ENCODE measurements around the gene CD40. TPM values are rescaled to one million over a fixed set of nuclear protein-coding genes. Genes with fewer than 3 reads are reported as not detected.

Gene CD40
- total RNA-seq, 1 experiment from 2014 or later, result 1.5 TPM

DNA sequence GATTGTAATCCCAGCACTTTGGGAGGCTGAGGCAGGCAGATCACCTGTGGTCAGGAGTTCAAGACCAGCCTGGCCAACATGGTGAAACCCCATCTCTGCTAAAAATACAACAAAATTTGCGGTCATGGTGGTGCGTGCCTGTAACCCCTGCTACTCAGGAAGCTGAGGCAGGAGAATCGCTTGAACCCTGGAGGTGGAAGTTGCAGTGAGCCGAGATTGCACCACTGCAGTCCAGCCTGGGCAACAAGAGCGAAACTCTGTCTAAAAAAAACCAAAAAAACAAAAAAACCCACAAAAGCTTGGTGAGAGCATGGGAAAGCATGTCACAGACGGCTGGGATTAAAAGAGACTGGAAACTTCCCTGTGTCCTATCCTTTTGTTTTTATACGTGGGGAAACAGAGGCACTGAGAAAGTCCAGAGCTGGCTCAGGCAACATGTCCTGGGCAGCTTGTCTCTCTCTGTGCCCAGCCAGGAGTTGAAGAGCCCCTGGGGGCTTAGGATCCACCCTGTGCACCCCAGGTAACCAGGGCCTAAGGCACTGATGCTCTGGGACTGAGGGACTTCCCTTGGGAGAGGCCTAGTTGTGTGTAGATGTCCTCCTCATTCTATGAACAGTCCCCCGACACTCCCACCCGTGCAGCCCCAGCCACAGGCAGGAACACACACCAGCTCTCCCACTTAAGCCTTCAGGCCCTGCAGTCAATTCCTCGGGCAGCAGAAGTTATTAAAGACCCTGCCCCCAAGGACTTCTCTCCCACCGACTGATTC is 16.0 kb downstream of the CD40 start:
- CTCF ChIA-PET, result interaction anchor here (0.6 to 8.3 kb wide), 13 partner anchors 9 to 1205 kb away, joined by 3 to 146 read pairs (median 3); no protein-coding TSS in a partner anchor
- POLR2A ChIA-PET, result no interaction called here
- H3K27ac Mint-ChIP-seq (ENCODE audit: low read depth, unreplicated experiment), result peak overlapping the region; percentile 41
- BruUV-seq (replicated peaks), result no TSS peak
- H3K4me1 Mint-ChIP-seq (ENCODE audit: insufficient read depth, unreplicated experiment), result no peaks in the 10 kb centered on the region
- intact Hi-C loops (cut with micrococcal nuclease), result no loop called here
- DNase-seq (ENCODE audit: unreplicated experiment), result no peak
- H3K27me3 Mint-ChIP-seq (ENCODE audit: insufficient read depth, unreplicated experiment), result peaks cover 23% of the 10 kb centered on the region
- H3K9me3 Mint-ChIP-seq (ENCODE audit: unreplicated experiment), result no peaks in the 10 kb centered on the region
- no peaks in the 10 kb centered on the region for H3K36me3 Mint-ChIP-seq (ENCODE audit: insufficient read depth, unreplicated experiment)
- TF ChIP-seq, protein P1, sequence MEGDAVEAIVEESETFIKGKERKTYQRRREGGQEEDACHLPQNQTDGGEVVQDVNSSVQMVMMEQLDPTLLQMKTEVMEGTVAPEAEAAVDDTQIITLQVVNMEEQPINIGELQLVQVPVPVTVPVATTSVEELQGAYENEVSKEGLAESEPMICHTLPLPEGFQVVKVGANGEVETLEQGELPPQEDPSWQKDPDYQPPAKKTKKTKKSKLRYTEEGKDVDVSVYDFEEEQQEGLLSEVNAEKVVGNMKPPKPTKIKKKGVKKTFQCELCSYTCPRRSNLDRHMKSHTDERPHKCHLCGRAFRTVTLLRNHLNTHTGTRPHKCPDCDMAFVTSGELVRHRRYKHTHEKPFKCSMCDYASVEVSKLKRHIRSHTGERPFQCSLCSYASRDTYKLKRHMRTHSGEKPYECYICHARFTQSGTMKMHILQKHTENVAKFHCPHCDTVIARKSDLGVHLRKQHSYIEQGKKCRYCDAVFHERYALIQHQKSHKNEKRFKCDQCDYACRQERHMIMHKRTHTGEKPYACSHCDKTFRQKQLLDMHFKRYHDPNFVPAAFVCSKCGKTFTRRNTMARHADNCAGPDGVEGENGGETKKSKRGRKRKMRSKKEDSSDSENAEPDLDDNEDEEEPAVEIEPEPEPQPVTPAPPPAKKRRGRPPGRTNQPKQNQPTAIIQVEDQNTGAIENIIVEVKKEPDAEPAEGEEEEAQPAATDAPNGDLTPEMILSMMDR (IDR thresholded peaks at IDR 0.05; ENCODE audit: unreplicated experiment), result no peak
- no peak overlapping the region for H3K4me3 Mint-ChIP-seq (ENCODE audit: unreplicated experiment)

DNA sequence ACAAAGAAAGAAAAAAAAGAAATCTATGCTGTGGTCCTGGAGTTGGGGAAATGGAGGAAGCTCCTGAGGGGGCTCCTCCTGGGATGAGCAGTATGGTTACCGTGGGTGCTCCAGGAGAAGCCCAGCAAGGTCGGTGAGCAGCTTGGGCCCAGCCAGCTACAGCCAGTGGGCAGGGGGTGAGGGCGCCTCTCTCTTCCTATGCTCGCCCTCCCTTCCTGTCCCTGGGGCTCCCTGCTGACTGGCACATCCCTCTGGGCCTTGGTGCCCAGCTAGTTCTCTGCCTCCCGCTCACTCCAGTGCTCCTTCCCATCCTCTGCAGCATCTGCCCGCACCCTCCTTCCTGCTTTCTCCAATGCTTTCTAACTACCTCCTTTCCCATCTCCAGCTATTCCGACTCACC is 16.6 kb downstream of the CD40 start:
- H3K4me3 Mint-ChIP-seq (ENCODE audit: unreplicated experiment), result no peak overlapping the region
- peak overlapping the region; percentile 41 for H3K27ac Mint-ChIP-seq (ENCODE audit: low read depth, unreplicated experiment)
- no peak for DNase-seq (ENCODE audit: unreplicated experiment)
- BruUV-seq (replicated peaks), result no TSS peak
- peaks cover 3% of the 10 kb centered on the region for H3K4me1 Mint-ChIP-seq (ENCODE audit: insufficient read depth, unreplicated experiment)
- TF ChIP-seq, protein P1 (IDR thresholded peaks at IDR 0.05; ENCODE audit: unreplicated experiment), result no peak
- POLR2A ChIA-PET, result interaction anchor here (0.6 kb wide), 1 partner anchor 273 kb away, joined by 4 read pairs; no protein-coding TSS in a partner anchor
- CTCF ChIA-PET, result interaction anchor here (1.1 to 8.3 kb wide), 4 partner anchors 9 to 289 kb away, joined by 3 to 146 read pairs (median 4); no protein-coding TSS in a partner anchor
- H3K27me3 Mint-ChIP-seq (ENCODE audit: insufficient read depth, unreplicated experiment), result peaks cover 25% of the 10 kb centered on the region
- intact Hi-C loops (cut with micrococcal nuclease), result no loop called here
- no peaks in the 10 kb centered on the region for H3K36me3 Mint-ChIP-seq (ENCODE audit: insufficient read depth, unreplicated experiment)
- H3K9me3 Mint-ChIP-seq (ENCODE audit: unreplicated experiment), result no peaks in the 10 kb centered on the region

DNA sequence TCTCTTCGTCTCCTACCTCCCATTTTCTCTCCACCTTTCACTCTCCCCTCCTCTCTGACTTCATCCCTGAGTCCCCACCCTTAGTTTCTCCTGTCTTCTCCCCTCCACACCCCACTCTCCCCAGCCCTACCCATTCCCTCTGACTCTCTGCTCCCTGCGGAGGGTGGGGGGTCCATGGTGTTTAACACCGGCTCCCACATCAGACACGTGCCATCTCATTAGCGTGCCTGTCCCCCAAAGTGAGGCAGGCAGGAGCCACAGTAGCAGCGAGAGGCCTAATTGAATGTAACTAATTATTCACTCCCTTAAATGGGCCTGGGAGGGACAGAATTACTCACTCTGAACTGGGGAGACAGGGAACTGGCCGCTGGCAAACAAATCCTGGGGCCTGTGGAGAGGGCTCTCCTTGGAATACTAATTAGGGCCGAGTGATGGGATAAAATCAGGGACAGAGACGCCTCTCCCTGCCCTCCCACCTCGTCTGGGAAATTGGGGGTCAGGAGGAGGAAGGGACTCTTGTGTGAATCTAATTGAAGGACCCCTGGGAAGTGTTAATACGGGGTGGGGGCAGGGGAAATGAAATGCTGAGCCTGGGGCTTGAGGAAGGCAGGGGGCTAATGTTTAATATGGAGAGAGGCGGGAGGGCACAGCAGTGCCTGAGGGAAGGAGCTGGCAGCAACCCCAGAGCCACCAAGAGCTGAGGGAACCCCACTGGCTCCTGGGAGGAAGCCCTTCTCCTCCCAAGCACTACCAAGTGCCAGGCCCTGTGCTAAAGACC is 17.9 kb downstream of the CD40 start:
- DNase-seq (ENCODE audit: unreplicated experiment), result no peak
- H3K27me3 Mint-ChIP-seq (ENCODE audit: insufficient read depth, unreplicated experiment), result peaks cover 23% of the 10 kb centered on the region
- TF ChIP-seq, protein P1 (IDR thresholded peaks at IDR 0.05; ENCODE audit: unreplicated experiment), result no peak
- BruUV-seq (replicated peaks), result no TSS peak
- H3K27ac Mint-ChIP-seq (ENCODE audit: low read depth, unreplicated experiment), result no peak overlapping the region
- H3K4me1 Mint-ChIP-seq (ENCODE audit: insufficient read depth, unreplicated experiment), result peaks cover 10% of the 10 kb centered on the region
- H3K36me3 Mint-ChIP-seq (ENCODE audit: insufficient read depth, unreplicated experiment), result no peaks in the 10 kb centered on the region
- CTCF ChIA-PET, result interaction anchor here (0.6 to 8.3 kb wide), 5 partner anchors 44 to 273 kb away, joined by 3 to 146 read pairs (median 9); no protein-coding TSS in a partner anchor
- no peak overlapping the region for H3K4me3 Mint-ChIP-seq (ENCODE audit: unreplicated experiment)
- H3K9me3 Mint-ChIP-seq (ENCODE audit: unreplicated experiment), result no peaks in the 10 kb centered on the region
- intact Hi-C loops (cut with micrococcal nuclease), result no loop called here
- POLR2A ChIA-PET, result no interaction called here

DNA sequence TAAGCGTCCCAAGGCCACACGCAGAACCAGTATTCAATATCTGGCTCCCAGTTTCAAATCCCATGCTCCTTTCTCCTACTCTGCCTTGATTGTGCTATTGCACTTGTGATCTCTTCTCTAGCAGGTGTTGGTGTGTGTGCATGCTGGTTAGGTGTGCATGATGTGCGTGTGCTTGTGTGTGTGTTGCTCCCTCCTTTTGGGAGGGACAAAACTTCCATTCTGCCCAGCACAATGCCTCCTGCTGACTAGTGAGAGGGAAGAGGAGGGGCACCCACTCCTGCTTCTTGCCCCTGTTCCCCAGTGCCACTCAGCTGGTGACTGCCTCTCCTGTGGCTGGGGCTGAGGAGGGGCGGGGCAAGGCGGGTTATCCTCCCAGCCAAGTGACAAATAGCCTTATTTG is 19.7 kb downstream of the CD40 start:
- Mint-ChIP-seq H3K27me3 (ENCODE audit: insufficient read depth, unreplicated experiment) (peaks cover 34% of the 10 kb centered on the region), H3K27ac (ENCODE audit: low read depth, unreplicated experiment) (no peak overlapping the region), H3K4me1 (ENCODE audit: insufficient read depth, unreplicated experiment) (peaks cover 10% of the 10 kb centered on the region), H3K9me3 (ENCODE audit: unreplicated experiment) (no peaks in the 10 kb centered on the region), H3K4me3 (ENCODE audit: unreplicated experiment) (no peak overlapping the region), H3K36me3 (ENCODE audit: insufficient read depth, unreplicated experiment) (no peaks in the 10 kb centered on the region)
- ChIA-PET CTCF (interaction anchor here (0.8 to 3.2 kb wide), 5 partner anchors 9 to 276 kb away, joined by 3 to 16 read pairs (median 6); no protein-coding TSS in a partner anchor), POLR2A (interaction anchor here (0.6 kb wide), 1 partner anchor 269 kb away, joined by 4 read pairs; no protein-coding TSS in a partner anchor)
- TF ChIP-seq, protein P1 (IDR thresholded peaks at IDR 0.05; ENCODE audit: unreplicated experiment), result no peak
- intact Hi-C loops (cut with micrococcal nuclease), result no loop called here
- no TSS peak for BruUV-seq (replicated peaks)
- DNase-seq (ENCODE audit: unreplicated experiment), result no peak

All from MCF 10A (cell line).